GM21528 (cell line): ENCODE results near the gene SDHA.

Source experiments
- ATAC-seq: cut with Tn5 transposase; IDR thresholded peaks from one replicate; pipeline ENCODE4 v1.9.1; 2021; ENCODE audit warnings: mild to moderate bottlenecking, moderate library complexity; ENCODE audit not compliant: unreplicated experiment, low FRiP score

Gene SDHA

DNA sequence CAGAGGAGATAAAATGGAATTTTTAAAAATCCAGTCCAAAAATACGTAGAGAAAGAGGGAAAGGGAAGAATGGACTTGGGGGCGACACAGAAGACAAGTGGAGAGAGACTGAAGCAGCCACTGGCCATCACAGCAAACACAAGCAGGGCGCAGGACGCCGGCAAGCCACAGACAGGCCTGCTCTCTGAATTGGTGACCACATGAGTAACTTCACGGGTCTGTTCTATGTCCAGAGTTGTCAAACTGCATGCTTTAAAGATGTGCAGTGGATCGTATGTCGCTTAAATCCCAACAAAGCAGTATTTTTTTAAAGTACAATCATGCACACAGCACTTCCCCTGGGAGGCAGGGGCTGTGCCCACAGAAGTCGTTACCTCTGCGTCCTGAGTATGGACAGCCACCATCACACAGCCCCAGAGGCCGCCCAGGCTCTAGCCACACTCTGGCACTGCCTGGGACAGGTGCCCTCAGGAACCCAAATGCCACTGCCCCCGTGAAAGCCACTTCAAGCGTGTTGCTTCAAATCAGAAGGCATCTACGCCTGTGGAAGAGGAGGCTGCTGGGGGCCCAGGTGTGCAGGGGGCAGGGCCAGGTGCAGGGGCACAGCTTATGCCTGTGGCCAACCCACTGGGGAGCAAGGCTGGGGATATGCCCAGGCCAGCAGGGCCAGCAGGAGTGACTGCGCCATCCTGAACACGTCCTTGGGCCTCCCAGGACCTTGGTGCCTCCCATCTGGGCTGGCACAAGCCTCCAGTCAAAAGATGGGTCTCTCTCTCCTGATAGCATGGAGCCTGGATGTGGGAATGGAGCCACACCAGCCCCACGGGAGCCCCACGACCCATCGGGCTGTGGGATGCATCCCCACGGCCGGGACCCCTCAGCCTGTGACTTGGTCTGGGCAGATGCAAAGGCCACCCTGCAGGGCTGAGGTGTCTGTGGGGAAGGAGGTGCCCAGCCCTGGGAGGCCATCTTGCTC is 32.7 kb upstream of the SDHA start:
- ATAC-seq: no peak

DNA sequence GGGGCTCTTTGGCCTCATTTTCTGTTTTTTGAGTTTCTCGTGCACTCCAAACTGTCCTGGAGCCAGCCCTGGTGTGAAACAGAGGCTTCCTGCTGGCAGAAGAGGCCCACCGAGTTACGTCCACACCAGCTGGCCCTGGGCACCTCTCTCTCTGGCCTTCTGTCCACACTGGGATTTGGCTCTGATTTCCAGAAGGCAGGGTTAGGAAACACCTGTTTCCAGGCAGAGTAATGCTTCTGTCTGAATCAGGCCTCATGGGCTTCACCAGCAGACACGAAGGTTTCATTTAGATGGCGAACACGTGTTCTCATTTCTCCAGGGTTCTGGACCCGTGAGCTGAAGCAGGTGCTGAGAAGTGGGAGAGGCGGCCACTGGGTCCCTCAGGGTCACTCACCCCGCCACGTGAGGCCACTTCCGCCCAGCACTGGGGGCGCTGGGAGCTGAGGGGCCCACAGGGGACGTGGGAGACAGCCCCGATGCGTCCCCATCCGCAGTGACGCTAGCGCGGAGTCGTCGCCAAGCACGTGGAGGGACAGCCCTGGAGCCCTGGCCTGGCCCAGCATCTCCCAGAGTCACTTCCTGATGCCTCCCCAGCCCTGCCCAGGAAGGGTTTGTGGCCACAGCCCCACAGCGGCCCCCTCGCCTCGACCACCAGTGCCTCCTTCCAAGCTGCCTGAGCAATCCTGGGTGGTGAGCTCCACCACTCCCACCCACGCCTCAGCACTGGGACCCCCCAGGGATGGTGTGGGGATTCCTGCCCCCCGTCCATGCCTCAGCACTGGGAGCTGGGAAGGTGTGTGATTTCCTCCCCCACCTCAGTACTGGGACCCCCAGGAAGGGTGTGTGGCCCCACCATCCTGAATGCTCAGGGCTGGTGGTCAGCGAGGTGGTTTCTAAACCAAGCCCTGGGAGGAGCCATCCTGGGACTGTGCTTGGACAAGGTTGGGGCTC is 31.8 kb upstream of the SDHA start:
- no peak for ATAC-seq

DNA sequence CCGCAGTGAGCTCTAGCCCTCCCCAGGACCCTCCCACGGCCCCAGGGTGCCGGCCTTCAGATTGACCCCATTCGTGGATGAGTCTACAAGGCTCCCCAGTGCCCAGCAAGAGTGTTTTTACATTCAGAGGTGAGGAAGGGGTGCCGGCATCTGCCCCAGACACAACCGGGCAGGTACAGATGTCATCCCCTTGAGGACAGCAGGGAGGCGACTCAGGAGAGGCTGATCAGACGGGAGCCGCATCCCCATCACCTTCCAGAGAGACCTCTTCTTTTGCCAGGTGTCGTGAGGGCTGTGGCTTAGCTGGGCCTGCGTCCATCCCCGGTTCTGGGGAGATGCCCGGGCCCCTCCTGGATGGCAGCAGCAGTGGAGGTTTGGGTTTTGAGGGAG is 31.1 kb upstream of the SDHA start:
- no peak for ATAC-seq

DNA sequence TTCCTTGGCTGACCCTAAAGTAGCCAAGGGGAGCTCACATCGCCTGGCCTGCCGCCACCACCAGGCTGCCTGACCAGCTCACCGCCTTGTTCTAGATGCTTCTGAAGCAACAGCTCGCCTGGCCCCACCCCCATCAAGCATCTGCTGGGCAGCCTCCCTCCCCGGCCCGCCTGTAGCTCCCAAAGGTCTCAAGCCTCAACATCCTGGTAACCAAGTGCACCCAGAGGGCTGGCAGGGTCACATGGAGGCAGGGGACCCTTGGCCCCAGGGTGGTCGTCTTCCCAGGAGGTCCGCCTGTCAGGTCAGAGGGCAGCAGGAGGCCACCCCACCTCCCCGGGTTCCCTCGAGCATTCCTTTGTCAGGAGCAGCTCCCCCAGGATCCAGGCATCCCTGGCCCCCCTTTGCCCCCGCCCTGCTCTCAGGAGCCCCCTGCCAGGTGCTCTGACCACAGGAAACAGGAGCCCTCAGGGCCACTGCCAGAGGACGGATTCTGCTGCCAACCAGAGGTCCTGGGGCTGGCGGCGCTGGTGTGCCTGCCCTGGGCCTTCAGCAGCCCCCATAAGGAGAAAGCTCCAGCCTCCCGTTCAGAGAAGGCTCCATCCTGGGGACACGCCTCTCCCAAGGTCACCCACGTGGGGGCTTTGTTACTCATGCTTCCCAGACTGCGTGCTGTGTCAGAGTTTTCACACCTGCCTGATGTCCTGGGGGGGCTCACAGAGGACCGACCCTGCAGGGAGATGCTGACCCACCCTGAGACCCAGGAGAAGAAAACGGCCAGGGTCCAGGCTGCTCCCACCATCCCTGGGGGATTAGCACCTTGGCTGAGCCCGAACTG is 30.3 kb upstream of the SDHA start:
- no peak for ATAC-seq

- peak; percentile 86 for ATAC-seq
Measured at GRCh38 chr5:188488-189481, 29.3 kb upstream of the SDHA start.

DNA sequence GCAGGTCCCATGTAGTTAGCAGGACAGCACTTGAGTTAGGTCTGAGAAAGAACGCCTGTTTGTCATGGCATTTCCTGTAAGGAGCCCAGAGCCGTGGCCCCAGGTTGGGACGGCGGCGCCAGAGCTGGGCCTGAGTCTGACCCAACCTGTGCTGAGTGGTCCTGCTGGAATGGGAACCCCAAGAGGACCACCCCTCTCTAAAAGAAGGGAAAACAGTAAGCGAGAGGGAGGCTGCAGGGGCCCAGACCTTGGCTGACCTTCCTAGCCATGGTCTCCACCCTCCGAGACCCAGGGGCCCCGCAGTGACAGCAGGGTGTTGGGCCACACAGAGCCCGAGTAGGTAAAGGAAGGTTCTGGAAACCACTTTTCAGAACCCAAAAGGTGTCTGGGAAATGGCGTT is 28.6 kb upstream of the SDHA start:
- ATAC-seq: no peak

DNA sequence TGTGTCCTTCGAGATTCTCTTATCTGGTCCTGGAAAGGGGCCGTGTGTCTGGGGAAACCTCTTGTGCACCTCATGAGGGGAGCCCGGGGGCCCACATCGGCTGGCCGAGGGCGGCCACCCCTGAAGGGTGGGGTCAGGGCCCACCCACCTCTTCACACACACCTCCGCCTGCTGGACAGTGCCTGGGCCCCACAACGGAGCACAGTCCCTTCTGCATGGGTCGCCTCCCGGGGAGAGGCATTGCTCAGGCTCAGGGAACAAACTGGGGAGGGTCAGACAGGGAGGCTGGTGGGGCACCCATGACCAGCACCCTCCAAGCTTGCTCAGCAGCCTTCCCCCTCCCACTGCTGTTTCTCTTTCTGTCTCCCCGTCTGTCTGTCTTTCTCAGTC is 28.1 kb upstream of the SDHA start:
- no peak for ATAC-seq

DNA sequence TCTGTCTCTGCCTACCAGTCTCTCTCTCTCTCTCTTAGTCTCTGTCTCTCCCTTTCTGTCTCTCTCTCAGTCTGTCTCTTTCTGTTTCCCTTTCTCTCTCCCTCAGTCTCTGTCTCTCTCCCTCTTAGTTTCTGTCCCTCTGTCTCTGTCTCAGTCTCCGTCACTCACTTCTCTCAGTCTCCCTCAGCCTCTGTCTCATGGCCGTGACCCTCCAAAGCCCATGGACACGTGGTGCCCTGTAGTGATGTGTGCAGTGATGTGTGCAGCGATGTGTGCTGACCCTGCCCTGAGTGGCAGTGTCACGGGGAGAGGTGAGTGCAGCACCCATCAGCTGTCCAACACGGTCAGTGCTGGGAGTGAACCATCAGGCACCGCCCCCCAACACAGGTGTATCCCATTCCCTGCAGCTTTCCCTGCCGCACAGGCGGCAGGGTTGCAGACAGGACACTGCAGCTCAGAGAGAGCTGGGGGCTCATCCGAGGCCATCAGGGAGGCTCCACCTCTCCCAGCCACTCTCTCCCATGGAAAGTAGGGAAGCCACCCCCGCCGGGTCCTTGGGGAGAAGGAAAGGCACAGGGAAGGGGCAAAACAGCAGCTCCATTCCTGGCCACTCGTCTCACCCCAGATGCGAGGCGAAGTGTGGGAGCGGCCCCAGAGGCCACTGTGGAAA is 27.6 kb upstream of the SDHA start:
- no peak for ATAC-seq

GRCh38 chr5:191036-191948 is 26.8 kb upstream of the SDHA start, which contains the start of gene LRRC14B:
Gene LRRC14B, plus strand, starts transcription at chr5:191495. Its CDS starts 44 bp downstream, at chr5:191539.
- no peak for ATAC-seq

DNA sequence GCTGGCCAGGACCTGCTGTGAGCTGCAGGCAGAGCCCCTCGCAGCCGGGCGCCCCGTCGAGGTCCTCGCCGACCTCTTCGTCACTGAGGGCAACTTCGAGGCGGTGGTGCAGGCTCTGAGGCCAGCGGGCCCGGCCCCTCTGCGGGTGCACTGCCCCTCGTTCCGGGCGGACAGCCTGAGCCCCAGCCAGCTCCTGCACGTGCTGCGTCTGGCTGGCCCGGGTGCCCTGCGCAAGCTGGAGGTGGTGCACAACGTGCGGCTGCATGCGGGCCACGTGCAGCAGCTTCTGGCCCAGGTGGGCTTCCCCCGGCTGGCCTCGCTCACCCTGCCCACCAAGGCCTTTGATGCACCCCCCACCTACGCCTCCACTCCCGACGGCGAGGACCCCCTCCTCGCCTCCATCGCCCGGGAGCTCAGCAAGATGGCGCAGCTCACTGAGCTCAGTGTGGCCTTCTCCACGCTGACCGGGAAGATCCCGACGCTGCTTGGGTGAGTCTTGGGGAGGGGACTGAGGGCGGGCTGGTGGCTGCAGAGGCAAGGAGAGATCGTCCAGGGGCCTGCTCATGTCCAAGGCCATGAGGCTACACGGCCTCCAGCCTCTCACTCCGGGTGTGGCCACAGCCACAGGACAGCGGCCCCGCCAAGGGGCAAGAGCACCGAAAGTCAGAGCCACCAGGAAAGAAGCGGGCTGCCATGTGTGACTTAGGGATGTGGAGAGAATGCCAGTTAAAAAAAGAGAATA is 26.0 kb upstream of the SDHA start:
- no peak for ATAC-seq

- ATAC-seq: no peak
Measured at GRCh38 chr5:192691-192969, 25.5 kb upstream of the SDHA start.

DNA sequence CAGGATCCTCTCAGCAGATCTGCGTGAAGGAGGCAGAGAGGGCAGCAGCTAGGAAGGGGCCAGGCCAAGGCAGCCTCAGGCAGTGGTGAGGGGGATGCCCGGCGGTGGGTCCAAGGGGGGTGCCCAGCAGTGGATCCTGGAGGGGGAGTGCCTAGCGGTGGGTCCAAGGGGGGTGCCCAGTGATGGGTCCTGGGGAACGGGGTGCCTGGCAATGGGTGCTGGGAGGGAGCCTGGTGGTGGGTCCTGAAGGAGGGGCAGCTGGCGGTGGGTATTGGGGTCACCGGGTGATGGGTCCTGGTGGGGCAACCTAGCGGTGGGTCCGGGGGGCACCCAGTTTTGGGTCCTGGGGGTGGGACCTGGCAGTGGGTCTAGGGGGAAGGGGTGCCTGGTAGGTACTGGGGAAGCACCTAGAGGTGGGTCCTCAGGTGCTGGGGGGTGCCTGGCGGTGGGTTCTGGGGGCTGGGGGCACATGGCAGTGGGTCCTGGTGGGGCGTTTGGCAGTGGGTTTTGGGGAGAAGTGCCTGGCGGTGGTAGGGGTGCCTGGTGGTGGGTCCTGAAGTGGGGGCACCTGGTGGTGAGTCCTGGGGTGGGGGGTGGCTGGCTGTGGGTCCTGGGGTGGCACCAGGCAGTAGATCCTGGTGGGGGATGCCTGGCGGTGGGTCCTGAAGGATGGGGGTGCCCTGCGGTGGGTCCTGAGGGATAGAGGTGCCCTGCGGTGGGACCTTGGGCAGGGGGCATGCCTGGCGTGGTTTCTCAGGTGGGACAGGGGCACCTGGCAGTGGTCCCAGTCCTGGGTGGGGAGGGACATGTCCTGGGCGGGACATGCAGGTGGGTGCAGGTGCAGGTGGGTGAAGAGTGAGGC is 24.9 kb upstream of the SDHA start:
- no peak for ATAC-seq

DNA sequence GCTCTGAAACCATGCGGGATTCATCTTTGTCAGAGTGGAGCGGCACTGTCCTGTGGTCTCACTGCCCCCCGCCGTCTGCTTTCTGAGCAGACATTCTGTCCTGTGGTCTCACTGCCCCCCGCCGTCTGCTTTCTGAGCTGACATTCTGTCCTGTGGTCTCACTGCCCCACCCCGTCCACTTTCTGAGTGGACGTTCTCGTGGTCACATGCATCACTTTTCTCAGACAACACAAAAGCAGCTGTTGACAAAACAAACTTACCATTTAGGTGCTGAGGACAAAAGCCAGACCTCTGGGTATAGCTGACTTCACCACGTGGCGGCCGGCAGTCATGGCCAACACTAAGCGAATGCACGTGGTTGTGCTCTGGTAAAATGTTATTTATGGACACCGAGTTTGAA is 24.0 kb upstream of the SDHA start:
- ATAC-seq: no peak

GRCh38 chr5:194603-195209 is 23.4 kb upstream of the SDHA start:
- no peak for ATAC-seq

DNA sequence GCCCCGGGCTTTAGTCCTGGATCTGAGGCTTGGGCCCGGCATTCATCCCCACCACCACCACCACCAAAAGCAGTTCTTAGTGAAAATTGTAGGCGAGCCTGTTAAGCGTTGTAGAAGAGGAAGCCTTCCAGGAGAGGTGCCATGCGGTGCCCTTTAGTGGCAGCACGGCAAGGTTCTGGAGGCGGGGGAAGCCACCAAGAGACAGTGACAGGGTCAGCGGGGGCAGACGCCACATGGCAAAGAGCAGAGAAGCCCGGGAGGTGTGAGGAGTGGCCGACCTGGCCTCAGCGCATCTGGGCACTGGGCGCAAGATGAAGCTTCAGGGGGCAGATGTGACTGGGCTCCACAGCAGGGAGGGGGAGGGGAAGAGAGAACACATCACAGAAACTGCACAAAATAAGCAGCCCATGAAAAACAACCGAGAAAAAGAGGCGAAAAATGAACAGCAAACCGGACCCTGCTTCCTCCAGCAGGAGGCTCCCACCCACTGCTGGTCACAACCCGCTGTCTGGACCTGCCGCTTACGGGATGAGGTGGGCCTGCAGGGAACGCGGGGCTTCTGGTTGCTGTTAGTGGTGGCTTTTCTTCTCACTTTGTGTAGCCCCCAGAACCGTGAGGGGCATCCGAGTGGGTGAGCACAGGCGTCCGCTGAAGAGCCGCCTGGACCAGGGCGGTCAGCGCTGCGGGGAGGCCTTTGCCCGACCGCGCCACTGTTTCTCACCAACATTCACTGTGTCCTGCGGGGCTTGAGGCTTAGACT is 22.5 kb upstream of the SDHA start:
- no peak for ATAC-seq
